ENCODE results near the gene NUP54.

Gene NUP54

GRCh38 chr4:76144546-76144945, 3.7 kb downstream of the NUP54 start:
- no peak for DNase-seq

- DNase-seq: no peak
These were observed 7.0 kb downstream of the NUP54 start for GRCh38 chr4:76141241-76141640.

- DNase-seq: no peak
These were observed 20.4 kb downstream of the NUP54 start for GRCh38 chr4:76127754-76128153.

- no peak for DNase-seq
These were observed 22.4 kb downstream of the NUP54 start for GRCh38 chr4:76125816-76126215.

- no peak for DNase-seq
These were observed 28.0 kb downstream of the NUP54 start for GRCh38 chr4:76120199-76120598.

GRCh38 chr4:76117536-76117935, 30.7 kb downstream of the NUP54 start:
- no peak for DNase-seq

GRCh38 chr4:76116821-76117220, 31.4 kb downstream of the NUP54 start:
- no peak for DNase-seq

- no peak for DNase-seq
These were observed 39.6 kb downstream of the NUP54 start for GRCh38 chr4:76108467-76109181.

GRCh38 chr4:76106442-76106841, 41.8 kb downstream of the NUP54 start:
- no peak for DNase-seq

GRCh38 chr4:76105652-76106051, 42.5 kb downstream of the NUP54 start:
- DNase-seq: peak; percentile 4 to 41

- no peak for DNase-seq
These were observed 52.1 kb downstream of the NUP54 start for GRCh38 chr4:76096076-76096475.

- DNase-seq: no peak
These were observed 52.6 kb downstream of the NUP54 start for GRCh38 chr4:76095568-76095967.

- no peak for DNase-seq
These were observed 57.1 kb downstream of the NUP54 start for GRCh38 chr4:76091052-76091451.

- DNase-seq: peak; percentile 1 to 18
These were observed 57.9 kb downstream of the NUP54 start for GRCh38 chr4:76090241-76090691.

- no peak for DNase-seq
These were observed 59.5 kb downstream of the NUP54 start for GRCh38 chr4:76088719-76089118.

GRCh38 chr4:76087007-76087769, 61.0 kb downstream of the NUP54 start:
- peak; percentile 73 to 91 for DNase-seq

GRCh38 chr4:76084542-76084941, 63.7 kb downstream of the NUP54 start:
- no peak for DNase-seq

GRCh38 chr4:76083386-76083988, 64.7 kb downstream of the NUP54 start:
- DNase-seq: no peak

- DNase-seq: peak in 1 of 2 donors; percentile 7
These were observed 70.1 kb downstream of the NUP54 start for GRCh38 chr4:76078033-76078613.

GRCh38 chr4:76074993-76075600, 73.1 kb downstream of the NUP54 start:
- DNase-seq: no peak

GRCh38 chr4:76074468-76074867, 73.7 kb downstream of the NUP54 start, which contains the start of gene ART3:
Gene ART3, plus strand, starts transcription at chr4:76074709. Its CDS starts 1,181 bp downstream, at chr4:76075890.
- peak; percentile 1 to 27 for DNase-seq

- DNase-seq: no peak
These were observed 75.4 kb downstream of the NUP54 start for GRCh38 chr4:76072760-76073159.
